ENCODE data around the gene PRDM15. TPM values are rescaled to one million over a fixed set of nuclear protein-coding genes. Genes with fewer than 3 reads are reported as not detected.

Gene PRDM15
- total RNA-seq, 1 experiment from 2014 or later: 5.4 TPM

- in situ Hi-C loops (cut with HindIII; ENCODE audit: low sequenced_read_pairs): no loop called here
- no peak for DNase-seq (ENCODE audit: low spot score)
Observed at GRCh38 chr21:41871293-41872030, 7.7 kb downstream of the PRDM15 start.

DNA sequence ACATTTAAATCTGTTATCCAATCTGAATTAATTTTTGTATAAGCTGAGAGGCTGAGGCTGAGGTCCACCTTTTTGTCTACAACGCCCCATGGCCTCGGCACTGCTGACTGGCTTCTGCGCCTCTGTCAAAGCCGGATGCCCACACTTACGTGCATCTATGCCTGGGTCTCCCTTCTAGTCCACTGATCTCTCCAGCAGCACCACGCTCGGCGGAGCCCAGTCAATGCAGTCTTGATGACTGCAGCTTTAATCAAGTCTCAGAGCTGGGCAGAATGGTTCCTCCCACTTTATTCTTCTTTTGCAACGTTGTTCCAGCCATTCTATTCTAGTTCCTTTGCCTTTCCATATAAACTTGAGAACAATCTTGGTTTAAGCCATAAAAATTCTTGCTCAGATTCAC, 9.4 kb downstream of the PRDM15 start:
- no peak for DNase-seq (ENCODE audit: low spot score)
- in situ Hi-C loops (cut with HindIII; ENCODE audit: low sequenced_read_pairs): no loop called here

DNA sequence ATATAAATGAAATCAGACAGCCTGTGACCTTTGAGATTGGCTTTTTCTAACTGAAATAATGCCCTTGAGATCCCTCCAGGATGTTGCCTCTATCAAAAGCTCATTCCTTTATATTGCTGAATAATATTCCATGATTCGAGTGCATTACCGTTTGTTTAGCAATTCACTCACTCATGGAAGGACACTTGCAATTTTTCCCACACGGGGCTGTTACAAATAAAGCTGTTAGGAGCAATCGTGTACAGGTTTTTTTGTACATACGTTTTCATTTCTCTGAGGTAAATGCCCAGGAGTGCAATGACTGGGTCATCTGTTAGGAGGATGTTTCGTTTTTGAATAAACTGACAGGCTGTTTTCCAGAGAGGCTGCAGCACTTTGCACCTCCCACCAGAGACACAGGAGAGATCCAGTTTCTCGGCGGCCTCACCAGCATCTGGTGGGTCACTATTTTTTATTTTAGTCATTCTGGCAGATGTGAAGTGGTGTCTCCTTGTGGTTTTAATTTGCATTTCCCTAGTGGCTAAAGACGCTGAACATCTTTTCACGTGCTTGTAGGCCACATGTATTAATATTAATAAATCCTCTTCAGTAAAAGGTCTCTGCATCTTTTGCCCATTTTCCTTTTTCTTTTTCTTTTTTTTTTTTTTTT, 11.0 kb downstream of the PRDM15 start:
- DNase-seq (ENCODE audit: low spot score): no peak
- in situ Hi-C loops (cut with HindIII; ENCODE audit: low sequenced_read_pairs): no loop called here

GRCh38 chr21:41867313-41867712, 11.8 kb downstream of the PRDM15 start:
- no peak for DNase-seq (ENCODE audit: low spot score)
- in situ Hi-C loops (cut with HindIII; ENCODE audit: low sequenced_read_pairs): no loop called here

DNA sequence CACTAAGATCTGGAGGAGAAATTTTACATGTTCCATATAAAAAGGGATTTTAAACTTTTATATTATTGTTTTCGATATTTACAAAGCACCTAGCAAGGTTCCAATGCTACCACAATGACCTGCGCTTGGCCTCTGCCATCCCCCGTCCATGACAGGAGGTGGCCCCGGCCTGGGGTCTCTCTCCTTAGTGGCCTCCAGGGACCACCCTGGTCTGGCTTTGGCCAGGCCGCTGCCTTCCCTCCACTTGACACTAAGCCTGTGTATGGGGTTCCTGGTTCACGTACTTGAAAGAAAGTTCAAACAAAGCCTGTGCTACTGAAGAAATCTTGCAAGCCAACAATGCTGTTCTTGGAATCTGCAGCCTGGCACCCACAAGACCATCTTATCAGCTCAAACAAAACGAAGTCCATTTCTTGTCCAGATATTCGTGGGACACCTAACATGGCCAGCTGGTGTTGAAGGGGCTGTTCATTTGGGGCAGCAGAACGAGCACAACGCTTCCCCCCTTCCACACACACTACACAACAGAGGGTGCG, 12.8 kb downstream of the PRDM15 start:
- in situ Hi-C loops (cut with HindIII; ENCODE audit: low sequenced_read_pairs): no loop called here

GRCh38 chr21:41865002-41865777, 14.0 kb downstream of the PRDM15 start:
- no peak for DNase-seq (ENCODE audit: low spot score)
- in situ Hi-C loops (cut with HindIII; ENCODE audit: low sequenced_read_pairs): no loop called here

More for the DNA sequence above, 12.8 kb downstream of the PRDM15 start:
- no peak for DNase-seq (ENCODE audit: low spot score)

DNA sequence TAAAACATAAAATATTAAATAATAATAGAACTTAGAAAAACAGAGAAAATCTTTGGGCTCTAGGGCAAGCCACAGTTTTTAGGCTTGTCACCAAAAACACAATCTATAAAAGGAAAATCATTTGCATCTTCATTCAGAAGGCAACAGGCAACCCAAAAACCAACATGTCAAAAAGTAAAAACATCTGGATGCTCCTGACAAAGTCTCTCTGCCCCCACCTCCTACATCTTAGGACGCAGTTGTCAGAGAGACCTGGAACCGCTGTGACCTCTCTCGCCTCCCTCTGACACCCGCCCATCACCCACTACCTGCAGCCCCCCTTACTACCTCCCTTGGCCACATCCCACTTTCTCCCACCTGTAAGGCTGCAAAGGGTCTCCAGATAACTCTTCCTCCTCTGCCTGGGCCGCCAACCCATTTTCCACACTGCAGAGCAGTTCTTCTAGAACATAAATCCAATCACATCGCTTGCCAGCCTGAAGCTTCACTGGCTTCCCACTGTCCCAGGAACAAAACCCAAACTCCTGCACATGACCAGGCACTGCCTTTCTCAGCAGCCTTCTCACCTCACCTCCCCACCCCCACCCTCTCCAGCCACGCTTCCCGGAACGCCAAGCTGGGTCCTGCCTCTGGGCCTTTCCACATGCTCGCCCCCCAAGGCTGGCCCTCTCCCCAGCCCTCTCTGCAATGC, 14.7 kb downstream of the PRDM15 start:
- in situ Hi-C loops (cut with HindIII; ENCODE audit: low sequenced_read_pairs): no loop called here
- DNase-seq (ENCODE audit: low spot score): no peak

- no peak for DNase-seq (ENCODE audit: low spot score)
- in situ Hi-C loops (cut with HindIII; ENCODE audit: low sequenced_read_pairs): no loop called here
Observed at GRCh38 chr21:41863439-41863740, 15.8 kb downstream of the PRDM15 start.

DNA sequence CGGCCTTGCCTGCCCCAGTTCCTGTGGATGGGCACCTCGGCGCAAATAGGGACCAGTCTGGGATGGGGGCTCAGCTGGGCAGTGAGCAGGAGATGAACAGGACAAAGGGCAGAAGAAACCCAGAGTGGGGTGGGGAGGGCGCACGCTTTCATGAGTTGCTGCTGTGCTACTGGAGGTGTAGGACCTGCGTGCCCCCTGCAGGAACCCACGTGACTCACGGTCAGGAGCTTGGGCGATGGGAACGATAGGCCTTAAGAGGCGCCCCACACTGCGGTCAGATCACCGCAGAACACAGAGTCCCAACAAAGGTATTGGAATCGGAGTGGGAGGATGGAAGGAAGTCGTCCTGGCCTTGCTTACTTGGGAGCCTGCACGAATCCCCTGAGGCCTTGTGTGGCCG, 17.2 kb downstream of the PRDM15 start:
- no peak for DNase-seq (ENCODE audit: low spot score)
- in situ Hi-C loops (cut with HindIII; ENCODE audit: low sequenced_read_pairs): no loop called here

- no peak for DNase-seq (ENCODE audit: low spot score)
- in situ Hi-C loops (cut with HindIII; ENCODE audit: low sequenced_read_pairs): no loop called here
Observed at GRCh38 chr21:41861255-41861654, 17.9 kb downstream of the PRDM15 start.

- in situ Hi-C loops (cut with HindIII; ENCODE audit: low sequenced_read_pairs): no loop called here
- no peak for DNase-seq (ENCODE audit: low spot score)
Observed at GRCh38 chr21:41859297-41859980, 19.7 kb downstream of the PRDM15 start.

GRCh38 chr21:41858466-41859296, 20.5 kb downstream of the PRDM15 start:
- no peak for DNase-seq (ENCODE audit: low spot score)
- in situ Hi-C loops (cut with HindIII; ENCODE audit: low sequenced_read_pairs): no loop called here

DNA sequence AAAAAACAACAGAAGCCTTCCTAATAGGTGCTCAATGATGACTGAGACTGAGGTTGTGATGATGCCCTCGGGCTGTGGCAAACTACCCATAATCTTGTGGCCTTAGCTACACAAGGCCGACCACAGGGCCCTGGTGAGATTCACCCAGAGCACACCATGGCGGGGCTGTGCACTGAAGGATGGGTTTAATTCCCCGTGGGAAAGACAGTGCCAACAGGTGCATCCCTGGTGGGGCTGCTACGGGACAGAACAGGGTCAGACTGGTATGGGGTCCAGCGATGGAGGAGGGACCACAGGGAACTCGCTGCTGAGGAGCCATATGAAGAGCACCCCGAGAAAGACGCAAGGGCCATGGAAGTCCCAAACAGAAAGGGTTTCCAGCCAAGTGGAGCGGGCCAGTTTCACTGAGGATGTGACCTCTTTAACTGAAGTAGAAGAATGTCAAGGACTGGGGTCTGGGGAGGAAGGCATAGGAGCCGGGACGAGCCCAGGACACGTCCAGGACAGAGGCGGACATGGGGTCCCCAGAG, 21.3 kb downstream of the PRDM15 start:
- no peak for DNase-seq (ENCODE audit: low spot score)
- in situ Hi-C loops (cut with HindIII; ENCODE audit: low sequenced_read_pairs): no loop called here

DNA sequence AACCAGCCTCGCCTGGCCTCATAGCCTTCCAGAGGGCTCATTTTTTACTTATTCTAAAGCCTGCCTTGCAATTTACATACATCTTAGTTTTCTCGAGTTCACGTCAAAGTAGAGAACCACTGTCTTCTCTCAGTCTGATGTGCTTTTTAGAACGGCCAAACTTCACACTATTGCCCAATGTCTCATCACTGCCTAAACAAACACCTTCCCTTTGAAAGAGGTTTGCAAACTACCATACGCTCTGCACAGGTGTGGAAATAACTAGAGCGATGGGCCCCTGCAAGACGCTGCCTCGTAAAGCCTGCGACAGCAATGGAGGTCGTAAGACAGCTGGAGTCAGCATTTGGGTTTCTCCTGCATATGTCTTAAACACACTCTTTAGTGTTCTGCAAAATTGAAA, 22.6 kb downstream of the PRDM15 start:
- in situ Hi-C loops (cut with HindIII; ENCODE audit: low sequenced_read_pairs): no loop called here
- no peak for DNase-seq (ENCODE audit: low spot score)

- no peak for DNase-seq (ENCODE audit: low spot score)
- in situ Hi-C loops (cut with HindIII; ENCODE audit: low sequenced_read_pairs): no loop called here
Observed at GRCh38 chr21:41854426-41854995, 24.6 kb downstream of the PRDM15 start.

GRCh38 chr21:41852929-41853320, 26.2 kb downstream of the PRDM15 start:
- in situ Hi-C loops (cut with HindIII; ENCODE audit: low sequenced_read_pairs): no loop called here
- no peak for DNase-seq (ENCODE audit: low spot score)

- no peak for DNase-seq (ENCODE audit: low spot score)
- in situ Hi-C loops (cut with HindIII; ENCODE audit: low sequenced_read_pairs): no loop called here
Observed at GRCh38 chr21:41852151-41852928, 26.8 kb downstream of the PRDM15 start.
